GM12874 (cell line): ENCODE results near the gene UBXN11.

Experiments used
- CTCF ChIP-seq: IDR thresholded peaks from 2 replicates; pipeline ENCODE4 v1.5.1; 2011; ENCODE audit warnings: low read depth, mild to moderate bottlenecking, control low read depth, low read length, moderate library complexity; ENCODE audit not compliant: insufficient read depth

The UBXN11 gene

GRCh38 chr1:26320896-26321295 is 14.5 kb upstream of the UBXN11 start:
- TF ChIP-seq CTCF, result no peak

GRCh38 chr1:26318338-26319064 is 12.1 kb upstream of the UBXN11 start:
- no peak for TF ChIP-seq CTCF

DNA sequence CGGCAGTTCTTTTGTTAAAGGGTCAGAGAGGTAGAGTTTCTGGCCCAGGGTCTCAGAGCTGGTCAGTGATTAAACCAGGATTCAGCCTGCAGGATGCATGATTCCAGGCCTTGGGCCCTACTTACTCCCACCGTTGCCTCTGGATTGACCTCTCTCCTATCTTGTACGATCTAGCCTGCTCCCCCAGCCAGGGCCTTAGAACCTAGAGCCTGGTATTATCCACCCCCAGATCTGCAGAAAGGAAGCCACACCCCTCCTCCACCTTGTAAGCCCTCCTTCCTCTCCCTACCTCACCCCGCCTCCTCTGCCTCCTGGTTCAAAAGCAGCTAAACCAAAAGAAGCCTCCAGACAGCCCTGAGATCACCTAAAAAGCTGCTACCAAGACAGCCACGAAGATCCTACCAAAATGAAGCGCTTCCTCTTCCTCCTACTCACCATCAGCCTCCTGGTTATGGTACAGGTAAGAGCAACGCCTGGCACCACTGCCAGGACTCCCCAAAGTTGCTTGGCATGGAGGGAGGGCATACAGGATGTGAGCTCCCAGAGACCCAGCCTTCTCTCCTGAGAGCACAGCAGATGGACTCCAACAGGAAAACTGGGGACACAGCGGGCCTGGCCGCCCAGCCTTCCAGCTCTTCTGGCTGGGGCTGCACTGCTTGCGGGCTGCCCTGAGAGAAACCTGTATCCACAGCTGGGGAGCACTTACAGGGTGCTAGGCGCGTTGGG is 11.3 kb upstream of the UBXN11 start, which contains the start of gene CD52:
TSS of gene CD52 (plus strand) at position 347 of the 726 bp plus-strand sequence. CDS start at position 407, 60 bp downstream.
- TF ChIP-seq CTCF, result no peak

GRCh38 chr1:26317146-26317545 is 10.7 kb upstream of the UBXN11 start:
- no peak for TF ChIP-seq CTCF

- no peak for TF ChIP-seq CTCF
These were observed 9.7 kb upstream of the UBXN11 start for GRCh38 chr1:26315874-26316850.

DNA sequence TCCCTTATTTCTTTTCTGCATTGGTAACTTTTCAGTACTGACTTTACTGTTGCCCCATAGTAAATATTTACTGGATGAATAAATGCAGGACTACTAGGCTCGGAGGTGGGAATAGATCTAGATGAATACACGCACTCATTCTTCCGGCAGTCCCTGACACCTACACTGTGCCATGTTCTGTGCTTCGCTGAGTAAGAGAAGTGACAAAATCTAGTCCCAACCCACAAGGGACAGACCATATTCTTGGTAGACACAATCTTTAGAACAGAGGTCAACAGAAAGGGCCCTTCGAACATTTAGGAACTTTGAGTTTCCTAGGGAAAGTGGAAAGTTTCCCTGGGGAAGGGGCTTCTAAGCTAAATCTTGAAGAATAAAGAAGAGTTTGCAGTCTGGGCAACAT is 8.1 kb upstream of the UBXN11 start:
- no peak for TF ChIP-seq CTCF

- TF ChIP-seq CTCF, result no peak
These were observed 936 bp upstream of the UBXN11 start for GRCh38 chr1:26307363-26307781.
